HepG2 (cell line): ENCODE measurements around the gene DGKD. TPM values are rescaled to one million over a fixed set of nuclear protein-coding genes. Genes with fewer than 3 reads are reported as not detected.

Experiments
- ATAC-seq: fragments of 200-7000 bp; cut with Tn5 transposase; 3 replicates; pipeline ENCODE4 v1.9.1; 2020; ENCODE audit warnings: mild to moderate bottlenecking, moderate library complexity
- BruUV-seq: library from RNA; stranded (reverse); fragments of 400-500 nt; replicated peaks from 2 replicates; lab custom pipeline; 2021; lab: Mats Ljungman, UMichigan
- CTCF ChIA-PET: fragments of 300-600 bp; formaldehyde crosslinking; extraction: SDS; loops from one replicate; lab custom pipeline; 2021; ENCODE audit warnings: low total read pairs, inconsistent platforms, low intra/inter-chr PET ratio; lab: Yijun Ruan, JAX
- POLR2A ChIA-PET: fragments of 350-600 bp; sonication (Branson Sonifier 250); formaldehyde crosslinking; loops from one replicate; lab custom pipeline; 2020; ENCODE audit warnings: antibody characterized with exemption, inconsistent platforms; lab: Yijun Ruan, JAX
- DNase-seq: peaks from one replicate; pipeline ENCODE4 v3.0.0-alpha.2; 2015; ENCODE audit warnings: low spot score
- FAIRE-seq: peaks from 3 replicates; lab custom pipeline; 2011; peaks lifted over from hg19 to GRCh38; lab: Jason Lieb, UNC
- H2AFZ ChIP-seq: one replicate; pipeline ENCODE4 v1.6.1; 2011; ENCODE audit warnings: low read length, inconsistent platforms
- H3K27ac ChIP-seq: fragments of 300-600 bp; 3 replicates; pipeline ENCODE4 v1.8.0; 2011; ENCODE audit warnings: mixed run types, mild to moderate bottlenecking, mixed read lengths, low read length, inconsistent platforms; ENCODE audit not compliant: insufficient read depth; ENCODE audit errors: extremely low read length
- H3K27me3 ChIP-seq, 2 experiments: fragments of 200-600 bp in 1 of 2; 2 replicates in 1 of 2; 3 replicates in 1 of 2; pipeline versions ENCODE4 v1.6.0 to v1.8.0; 2011; ENCODE audit warnings: low read length in 2 of 2, mild to moderate bottlenecking in 2 of 2, moderate library complexity in 2 of 2, inconsistent platforms in 1 of 2; ENCODE audit not compliant: insufficient read depth in 2 of 2, control insufficient read depth in 1 of 2
- H3K36me3 ChIP-seq, 2 experiments: fragments of 200-600 bp in 1 of 2; replicated peaks in 1 of 2; 2 replicates in 1 of 2; 3 replicates in 1 of 2; pipeline versions ENCODE4 v1.5.1 to v1.8.0; 2011; ENCODE audit warnings: low read length in 2 of 2, inconsistent platforms in 1 of 2; ENCODE audit not compliant: insufficient read depth in 2 of 2, control insufficient read depth in 1 of 2
- H3K4me1 ChIP-seq: 2 replicates; pipeline ENCODE4 v1.5.1; 2012; ENCODE audit warnings: low read length, inconsistent platforms; ENCODE audit not compliant: insufficient read depth
- H3K4me2 ChIP-seq: 2 replicates; pipeline ENCODE4 v1.6.0; 2011; ENCODE audit warnings: low read depth, low read length, inconsistent platforms
- H3K4me3 ChIP-seq, 3 experiments: fragments of 200-600 bp in 1 of 3; sonication (generic), shearing (Covaris generic) in 1 of 3; replicated peaks in 1 of 3; 2 replicates each; pipeline ENCODE4 v1.5.1; 2011 to 2016; ENCODE audit warnings: low read length in 3 of 3, inconsistent platforms in 2 of 3, low read depth in 2 of 3, mild to moderate bottlenecking in 2 of 3, control low read depth in 1 of 3, mixed read lengths in 1 of 3; ENCODE audit not compliant: insufficient read depth in 1 of 3
- H3K79me2 ChIP-seq: one replicate; pipeline ENCODE4 v1.6.1; 2011; ENCODE audit warnings: low read length, inconsistent platforms; ENCODE audit not compliant: insufficient read depth
- H3K9ac ChIP-seq: 2 replicates; pipeline ENCODE4 v1.6.0; 2011; ENCODE audit warnings: mild to moderate bottlenecking, low read depth, low read length, inconsistent platforms; ENCODE audit not compliant: insufficient read depth
- H3K9me3 ChIP-seq: 2 replicates; pipeline ENCODE4 v1.5.1; 2012; ENCODE audit warnings: mild to moderate bottlenecking, low read length
- H4K20me1 ChIP-seq: 2 replicates; pipeline ENCODE4 v1.6.0; 2011; ENCODE audit warnings: inconsistent platforms, mild to moderate bottlenecking, low read length, moderate library complexity; ENCODE audit not compliant: insufficient read depth
- CEBPB ChIP-seq: IDR thresholded peaks from 2 replicates; pipeline ENCODE4 v1.6.1; 2011; ENCODE audit warnings: low read depth, low read length, improper control_type of control experiment, borderline replicate concordance
- GTF2F1 ChIP-seq: fragments of 150-350 bp; IDR thresholded peaks from 2 replicates; pipeline ENCODE4 v1.6.1; 2014; ENCODE audit warnings: low read length
- MAZ ChIP-seq, 2 experiments: sonication (generic) in 1 of 2; formaldehyde crosslinking in 1 of 2; IDR thresholded peaks; 2 replicates each; pipeline versions ENCODE4 v1.5.0 to v1.6.1; 2012 to 2020; ENCODE audit warnings: low read depth in 2 of 2, mild to moderate bottlenecking in 2 of 2, borderline replicate concordance in 1 of 2, improper control_type of control experiment in 1 of 2, low read length in 1 of 2, missing genetic modification reagents in 1 of 2, moderate library complexity in 1 of 2
- TBX2 ChIP-seq: sonication (generic); formaldehyde crosslinking; IDR thresholded peaks from 2 replicates; pipeline ENCODE4 v1.5.0; 2020; ENCODE audit warnings: missing genetic modification reagents, mild to moderate bottlenecking, borderline replicate concordance
- ZNF343 ChIP-seq: sonication (generic); formaldehyde crosslinking; IDR thresholded peaks from 2 replicates; pipeline ENCODE4 v1.4.0; 2020; ENCODE audit warnings: mild to moderate bottlenecking, missing genetic modification reagents
- WGBS: methylation state at CpG from one replicate; pipeline ENCODE4 v1.1.6; 2017; ENCODE audit warnings: low lambda C conversion rate; 5-methylcytosine and 5-hydroxymethylcytosine counted together
- in situ Hi-C: cut with HindIII; loops from 2 replicates; pipeline ENCODE4 v1.10.0; 2017; ENCODE audit warnings: low pct_unique_long_range_greater_than_20kb; ENCODE audit not compliant: extremely low pct_ligation_motif_present
- intact Hi-C: fragments of 100-400 bp; cut with micrococcal nuclease; formaldehyde crosslinking; loops from one replicate; pipeline ENCODE4 v1.10.0; 2022; ENCODE audit not compliant: unreplicated experiment
- polyA plus RNA-seq, 8 experiments: library from polyadenylated mRNA; depleted of rRNA in 3 of 8; stranded (reverse) in 7 of 8; unstranded in 1 of 8; fragments of >200 nt; fragmentation: Illumina TruSeq in 4 of 8; extraction: Trizol in 4 of 8; gene quantifications; 2 replicates each; pipeline versions ENCODE4 v1.2.1 to v1.2.3, GENCODE V29; 2011 to 2016; ENCODE audit warnings: low read depth in 4 of 8, missing spikeins in 1 of 8, mixed read lengths in 1 of 8; ENCODE audit not compliant: insufficient read depth in 1 of 8
- total RNA-seq, 5 experiments: library from RNA; depleted of rRNA; stranded (reverse); fragments of >200 nt; fragmentation: Illumina TruSeq; extraction: Trizol; gene quantifications; 2 replicates each; pipeline ENCODE4 v1.2.3, GENCODE V29; 2016; ENCODE audit warnings: low read depth in 1 of 5

DGKD gene
- total and polyA plus RNA-seq, 2 of the 13 experiments (the other 11 are each of a cell fraction or from before 2014, with no cell fraction given): 24.5 to 33.2 TPM

- H3K79me2 ChIP-seq: peaks cover 58% of the 10 kb centered on the region
- peaks cover 74% of the 10 kb centered on the region for H3K4me1 ChIP-seq
- H3K9me3 ChIP-seq: no peaks in the 10 kb centered on the region
- FAIRE-seq (no peak), ATAC-seq (no peak), DNase-seq (no peak)
- peak overlapping the region; percentile 75 to 94 (median 91); a peak in 4 of 6 replicates for H3K4me3 ChIP-seq
- intact Hi-C loops (loop anchor here (10.0 kb wide), 2 partner anchors 89 to 101 kb away; partner anchors contain the start of gene ATG16L1), in situ Hi-C loops (no loop called here)
- TF ChIP-seq TBX2 (peak; percentile 2; the same call in 1 of the 2 replicates), MAZ (IDR thresholded peaks at IDR 0.05; ENCODE audit: borderline replicate concordance, low read depth, low read length) (no peak), MAZ (CRISPR knock-in tag; IDR thresholded peaks at IDR 0.05; ENCODE audit: low read depth) (peak; percentile 24; the same call in 1 of the 2 replicates), ZNF343 (CRISPR knock-in tag) (no peak)
- ChIA-PET POLR2A (interaction anchor here (1.1 kb wide), 1 partner anchor 22 kb away, joined by 4 read pairs; no protein-coding TSS in a partner anchor), CTCF (no interaction called here)
- 91% methylated on average over 10 of the region's 10 CpGs for WGBS
- no peak overlapping the region for H2AFZ ChIP-seq
- H3K9ac ChIP-seq: peak overlapping the region; percentile 68; the same call in 1 of the 2 replicates
- H3K4me2 ChIP-seq: peak overlapping the region; percentile 95
- H3K27me3 ChIP-seq: no peaks in the 10 kb centered on the region; a peak in 1 of 5 replicates
- H3K27ac ChIP-seq: no peak overlapping the region
- peaks cover 0 to 5% of the 10 kb centered on the region in 2 experiments; a peak in 2 of 5 replicates for H3K36me3 ChIP-seq
- peaks cover 16% of the 10 kb centered on the region for H4K20me1 ChIP-seq
- TSS peak; percentile 61 for BruUV-seq
These were observed 1.6 kb downstream of the DGKD start for GRCh38 chr2:233355916-233356315.

GRCh38 chr2:233356546-233357308 is 2.4 kb downstream of the DGKD start:
- WGBS: 96% methylated on average over 4 of the region's 4 CpGs
- ChIA-PET CTCF (no interaction called here), POLR2A (interaction anchor here (0.7 to 1.1 kb wide), 3 partner anchors 21 to 976 kb away, joined by 3 to 4 read pairs (median 3); no protein-coding TSS in a partner anchor)
- TF ChIP-seq CEBPB (peak; percentile 26; the same call in 1 of the 2 replicates), GTF2F1 (no peak)
- Histone ChIP-seq H3K27ac (no peak overlapping the region), H3K9me3 (no peaks in the 10 kb centered on the region), H2AFZ (no peak overlapping the region), H3K4me2 (peak overlapping the region; percentile 95), H3K4me1 (peaks cover 74% of the 10 kb centered on the region), H4K20me1 (peaks cover 16% of the 10 kb centered on the region), H3K4me3 (peak overlapping the region in 1 of 3 experiments; percentile 91; a peak in 1 of 6 replicates), H3K9ac (no peak overlapping the region), H3K27me3 (no peaks in the 10 kb centered on the region; a peak in 1 of 5 replicates), H3K36me3 (peaks cover 0 to 5% of the 10 kb centered on the region in 2 experiments; a peak in 2 of 5 replicates), H3K79me2 (peaks cover 66% of the 10 kb centered on the region)
- DNase-seq (no peak), ATAC-seq (no peak), FAIRE-seq (peak; percentile 12)
- BruUV-seq: no TSS peak
- in situ Hi-C loops (no loop called here), intact Hi-C loops (loop anchor here (10.0 kb wide), 2 partner anchors 88 to 102 kb away; partner anchors contain the start of gene ATG16L1)
